ENCODE measurements around the gene CAT.

The CAT gene

GRCh38 chr11:34438529-34439507 lies at the start of gene CAT:
Gene CAT (plus strand): TSS chr11:34438934. CDS start chr11:34439014, 80 bp downstream.
- no peak within 1 kb of the TSS for H3K4me3 ChIP-seq (ENCODE audit: low read depth, low read length)

DNA sequence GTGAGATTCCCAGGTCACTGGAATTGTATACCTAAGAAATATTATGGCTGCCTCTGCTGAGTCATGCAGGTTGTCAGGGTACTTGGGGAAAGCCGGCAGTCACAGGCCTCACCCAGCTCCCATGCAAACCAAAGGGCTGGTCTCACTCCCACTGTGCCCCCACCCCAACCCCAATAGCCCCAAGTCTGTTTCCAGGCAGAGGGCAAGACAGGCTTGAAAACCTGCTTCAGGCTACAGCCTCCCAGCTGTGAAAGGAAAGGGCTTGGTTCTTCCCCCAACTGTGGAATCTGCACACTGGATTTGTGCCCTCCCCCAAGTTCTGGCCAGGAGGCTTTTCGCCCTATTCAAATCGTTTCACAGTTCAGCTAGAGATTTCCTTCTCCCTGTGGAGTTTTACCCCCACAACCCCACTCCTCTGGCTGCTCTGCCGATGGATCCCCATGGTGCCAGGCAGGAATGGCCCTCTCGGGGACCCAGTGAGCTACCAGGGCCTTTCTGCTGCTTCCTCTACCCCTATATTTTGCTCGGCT lies 43.9 kb upstream of the CAT start:
- H3K4me3 ChIP-seq (ENCODE audit: low read depth, low read length), result no peak overlapping the region

DNA sequence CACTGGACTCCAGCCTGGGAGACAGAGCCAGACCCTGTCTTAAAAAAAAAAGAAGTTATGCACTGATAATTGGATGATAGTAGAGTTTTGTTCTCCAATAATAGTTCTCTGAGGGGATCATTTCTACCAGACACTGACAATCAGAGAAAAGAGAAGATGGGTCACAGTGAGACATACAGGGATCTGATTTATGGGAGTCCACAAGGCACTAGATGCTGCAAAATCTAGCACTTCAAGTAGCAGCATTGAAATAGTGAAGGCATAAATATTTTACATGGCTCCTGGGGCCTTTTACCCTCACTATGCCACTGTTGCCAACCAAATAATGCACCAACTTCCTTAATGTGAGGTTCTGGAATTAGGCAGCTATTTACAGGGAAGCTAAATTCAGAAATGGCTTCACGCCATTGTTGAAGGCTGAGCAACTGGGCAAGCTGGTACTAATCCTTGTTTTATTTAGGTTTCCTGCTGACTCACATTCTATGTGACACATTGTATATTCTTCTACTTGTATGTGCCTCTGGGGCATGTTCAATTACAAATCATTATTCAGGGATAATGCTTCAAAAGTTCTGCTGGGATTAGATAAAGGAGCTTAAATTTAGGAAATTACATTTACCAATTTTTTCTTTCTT lies 42.7 kb upstream of the CAT start:
- H3K4me3 ChIP-seq (ENCODE audit: low read depth, low read length), result no peak overlapping the region

- no peak overlapping the region for H3K4me3 ChIP-seq (ENCODE audit: low read depth, low read length)
These were observed 41.6 kb upstream of the CAT start for GRCh38 chr11:34397120-34397519.

DNA sequence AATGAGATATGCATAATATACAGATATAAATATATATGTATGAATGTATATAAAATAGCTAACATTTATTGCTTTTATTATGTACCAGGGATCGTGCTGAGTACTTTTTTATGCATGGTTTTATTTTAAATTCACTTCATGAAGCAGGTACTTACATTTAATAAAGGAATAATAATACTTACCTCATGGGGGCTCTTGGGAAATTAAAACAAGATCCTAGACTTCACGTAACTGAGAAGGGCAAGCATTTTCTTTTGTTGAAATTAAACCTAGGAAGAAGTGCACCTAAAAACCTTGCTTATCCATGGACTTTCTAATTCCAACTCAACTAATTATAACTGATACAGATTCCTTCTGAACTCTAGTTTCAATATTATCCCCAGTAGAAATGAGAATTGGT lies 40.9 kb upstream of the CAT start:
- H3K4me3 ChIP-seq (ENCODE audit: low read depth, low read length), result no peak overlapping the region

DNA sequence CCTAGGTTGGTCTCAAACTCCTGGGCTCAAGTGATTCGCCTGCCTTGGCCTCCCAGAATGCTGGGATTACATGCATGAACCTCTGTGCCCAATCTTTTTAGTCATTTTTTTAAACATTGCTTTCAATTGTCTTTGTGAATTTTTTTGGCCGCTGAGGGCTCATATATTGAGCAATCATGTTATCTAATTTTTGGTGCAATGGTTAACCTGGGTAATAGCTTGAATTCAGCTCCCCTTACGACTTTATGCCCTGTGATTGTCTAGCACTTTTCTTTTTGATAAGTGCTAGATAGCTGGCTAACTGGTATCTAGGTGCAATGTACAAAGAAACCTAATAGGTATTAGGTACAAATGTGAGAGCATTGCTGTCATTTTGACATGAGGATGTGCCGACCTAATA lies 35.3 kb upstream of the CAT start:
- H3K4me3 ChIP-seq (ENCODE audit: low read depth, low read length), result no peak overlapping the region

GRCh38 chr11:34404280-34404679 lies 34.5 kb upstream of the CAT start:
- H3K4me3 ChIP-seq (ENCODE audit: low read depth, low read length), result no peak overlapping the region

- no peak overlapping the region for H3K4me3 ChIP-seq (ENCODE audit: low read depth, low read length)
These were observed 33.5 kb upstream of the CAT start for GRCh38 chr11:34405079-34405858.

- no peak overlapping the region for H3K4me3 ChIP-seq (ENCODE audit: low read depth, low read length)
These were observed 32.3 kb upstream of the CAT start for GRCh38 chr11:34406413-34406812.

- no peak overlapping the region for H3K4me3 ChIP-seq (ENCODE audit: low read depth, low read length)
These were observed 31.5 kb upstream of the CAT start for GRCh38 chr11:34407121-34407813.

- no peak overlapping the region for H3K4me3 ChIP-seq (ENCODE audit: low read depth, low read length)
These were observed 30.1 kb upstream of the CAT start for GRCh38 chr11:34408580-34409172.

DNA sequence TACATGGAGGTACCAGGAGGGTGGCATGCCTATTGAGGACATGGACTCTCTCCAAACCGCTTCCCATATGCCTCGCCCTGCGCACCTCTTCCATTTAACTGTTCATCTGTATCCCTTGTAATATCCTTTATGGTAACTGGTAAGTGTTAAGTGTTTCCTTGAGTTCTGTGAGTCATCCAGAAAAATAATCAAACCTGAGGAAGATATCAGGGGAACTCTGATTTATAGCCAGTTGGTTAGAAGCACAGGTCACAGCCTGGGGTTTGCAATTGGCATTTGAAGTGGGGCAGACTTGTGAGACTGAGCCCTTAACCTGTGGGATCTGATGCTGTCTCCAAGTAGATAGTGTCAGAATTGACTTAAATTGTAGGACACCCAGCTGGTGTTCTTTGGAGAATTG lies 27.6 kb upstream of the CAT start:
- H3K4me3 ChIP-seq (ENCODE audit: low read depth, low read length), result no peak overlapping the region

- H3K4me3 ChIP-seq (ENCODE audit: low read depth, low read length), result no peak overlapping the region
These were observed 26.9 kb upstream of the CAT start for GRCh38 chr11:34411791-34412190.

DNA sequence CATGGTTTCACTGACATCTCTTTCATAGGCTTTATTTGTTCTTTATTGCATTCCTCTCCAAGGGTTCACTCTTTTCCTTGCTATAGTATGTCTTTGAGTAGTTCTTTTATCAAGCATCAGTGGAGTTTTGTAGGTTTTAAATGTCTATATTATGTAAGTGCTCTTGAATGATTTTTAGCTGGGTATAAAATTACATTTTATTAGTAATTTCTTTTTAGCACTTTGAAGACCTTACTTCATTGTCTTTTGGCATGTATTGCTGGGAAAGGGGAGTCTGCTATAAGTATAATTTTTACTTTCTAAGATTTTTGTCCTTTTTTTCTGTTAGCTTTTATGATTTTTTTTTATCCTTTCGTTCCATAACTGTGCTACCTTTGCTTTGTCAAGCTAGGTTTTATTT lies 25.5 kb upstream of the CAT start:
- H3K4me3 ChIP-seq (ENCODE audit: low read depth, low read length), result no peak overlapping the region

DNA sequence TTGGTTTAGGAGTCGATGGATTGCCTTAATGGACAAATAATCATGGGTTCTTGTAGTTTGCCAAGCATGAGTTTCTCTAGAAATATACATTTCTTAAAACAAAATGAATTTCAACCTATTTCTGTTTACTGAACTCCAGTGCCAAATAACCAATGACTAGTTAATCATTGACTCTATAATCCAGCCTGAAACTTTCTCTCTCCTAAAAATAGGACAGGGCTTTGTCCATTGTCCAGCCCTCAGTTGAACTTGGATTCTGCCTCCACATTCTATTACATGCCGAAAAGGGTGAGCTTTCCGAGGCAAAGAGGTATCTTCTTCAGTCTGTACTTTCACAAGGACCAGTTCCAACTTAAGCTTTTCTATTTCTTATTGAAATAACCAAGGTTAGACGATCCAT lies 23.2 kb upstream of the CAT start:
- H3K4me3 ChIP-seq (ENCODE audit: low read depth, low read length), result no peak overlapping the region

GRCh38 chr11:34416088-34416487 lies 22.6 kb upstream of the CAT start:
- H3K4me3 ChIP-seq (ENCODE audit: low read depth, low read length), result no peak overlapping the region

GRCh38 chr11:34416766-34417165 lies 22.0 kb upstream of the CAT start:
- H3K4me3 ChIP-seq (ENCODE audit: low read depth, low read length), result no peak overlapping the region

GRCh38 chr11:34417202-34417601 lies 21.5 kb upstream of the CAT start:
- H3K4me3 ChIP-seq (ENCODE audit: low read depth, low read length), result no peak overlapping the region

- no peak overlapping the region for H3K4me3 ChIP-seq (ENCODE audit: low read depth, low read length)
These were observed 19.6 kb upstream of the CAT start for GRCh38 chr11:34419158-34419557.

- no peak overlapping the region for H3K4me3 ChIP-seq (ENCODE audit: low read depth, low read length)
These were observed 15.4 kb upstream of the CAT start for GRCh38 chr11:34423300-34423699.
